ENCODE data around the gene VPS13A.
"Not testable (repeated sequence)": the region's sequence is repeated elsewhere in the genome, so short reads cannot be mapped to it uniquely, and the experiment has no call there.

VPS13A gene

DNA sequence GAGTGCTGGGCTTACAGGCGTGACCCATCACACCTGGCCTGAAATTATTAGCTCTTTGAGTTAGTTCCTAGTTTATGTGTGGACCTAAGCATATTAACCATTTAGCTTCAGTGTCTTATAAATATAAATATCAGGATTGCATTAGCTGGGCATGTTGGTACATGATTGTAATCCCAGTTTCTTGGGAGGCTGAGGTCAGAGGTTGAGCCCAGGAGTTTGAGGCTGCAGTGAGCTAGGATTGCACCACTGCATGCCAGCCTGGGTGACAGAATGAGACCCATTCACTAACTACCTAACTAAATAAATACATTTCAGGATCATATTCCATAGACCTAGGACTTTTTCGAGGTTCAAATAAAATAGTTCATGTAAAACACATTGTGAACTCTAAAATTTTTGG, 129.8 kb downstream of the VPS13A start:
- no peak for DNase-seq

DNA sequence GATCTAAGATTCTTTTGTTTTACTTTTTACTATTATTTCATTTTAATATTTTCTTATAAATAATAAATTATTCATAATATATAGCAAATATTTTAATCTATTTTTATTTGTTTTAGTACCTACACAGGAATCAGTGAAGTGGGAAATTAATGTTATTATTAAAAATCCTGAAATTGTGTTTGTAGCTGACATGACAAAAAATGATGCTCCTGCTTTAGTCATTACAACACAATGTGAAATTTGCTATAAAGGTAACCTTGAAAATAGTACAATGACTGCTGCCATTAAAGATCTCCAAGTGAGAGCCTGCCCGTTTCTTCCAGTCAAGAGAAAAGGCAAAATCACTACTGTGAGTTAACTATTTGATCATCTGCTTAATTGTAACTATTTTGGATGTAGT, 138.7 kb downstream of the VPS13A start:
- DNase-seq: no peak

DNA sequence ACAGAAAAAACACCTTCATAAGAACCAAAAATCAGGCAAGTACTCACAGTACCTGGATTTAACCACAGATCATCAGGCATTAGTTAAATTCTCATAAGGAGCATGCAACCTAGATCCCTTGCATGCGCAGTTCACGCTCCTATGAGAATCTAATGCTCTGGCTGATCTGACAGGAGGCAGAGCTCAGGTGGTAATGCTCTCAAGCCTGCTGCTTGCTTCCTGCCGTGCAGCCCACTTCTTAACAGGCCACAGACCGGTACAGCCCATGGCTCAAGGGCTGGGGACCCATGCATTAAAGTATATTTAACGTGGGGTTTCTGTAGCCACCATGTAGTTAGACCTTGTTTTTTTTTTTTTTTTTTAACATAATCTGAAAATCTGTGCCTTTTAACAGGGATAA, 147.7 kb downstream of the VPS13A start:
- DNase-seq: no peak

DNA sequence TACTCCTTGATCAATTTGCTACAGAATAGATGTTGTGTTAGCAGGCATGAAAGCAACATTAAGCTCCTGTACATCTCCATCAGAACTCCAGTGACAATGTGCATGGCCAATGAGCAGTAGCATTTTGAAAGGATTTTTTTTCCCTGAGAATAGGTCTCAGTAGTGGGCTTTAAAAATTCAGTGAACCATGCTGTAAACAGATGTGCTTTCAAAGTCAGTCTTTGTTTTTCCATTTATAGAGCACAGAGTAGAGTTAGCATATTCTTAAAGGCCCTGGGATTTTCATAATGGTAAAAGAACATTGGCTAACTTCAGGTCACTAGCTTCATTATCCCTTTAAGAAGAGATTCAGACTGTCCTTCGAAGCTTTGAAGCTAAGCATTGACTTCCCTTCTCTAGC, 150.8 kb downstream of the VPS13A start:
- DNase-seq: no peak

DNA sequence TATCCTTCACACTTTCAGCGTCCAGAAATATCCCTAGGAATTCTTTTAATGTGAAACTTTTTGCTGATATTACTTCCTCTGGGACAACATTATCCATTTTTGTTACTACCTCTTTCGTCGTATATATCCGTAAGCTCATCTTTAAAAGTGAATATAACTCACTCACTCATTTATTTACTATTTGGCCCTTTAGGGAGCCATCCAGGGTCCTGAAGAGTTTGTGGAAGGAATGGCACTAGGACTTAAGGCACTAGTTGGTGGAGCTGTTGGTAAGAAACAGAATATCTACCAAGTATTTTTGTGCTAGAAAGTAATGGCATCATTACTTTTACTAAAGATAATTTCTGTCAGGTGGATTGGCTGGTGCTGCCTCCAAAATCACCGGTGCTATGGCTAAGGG, 192.7 kb downstream of the VPS13A start:
- no peak for DNase-seq

DNA sequence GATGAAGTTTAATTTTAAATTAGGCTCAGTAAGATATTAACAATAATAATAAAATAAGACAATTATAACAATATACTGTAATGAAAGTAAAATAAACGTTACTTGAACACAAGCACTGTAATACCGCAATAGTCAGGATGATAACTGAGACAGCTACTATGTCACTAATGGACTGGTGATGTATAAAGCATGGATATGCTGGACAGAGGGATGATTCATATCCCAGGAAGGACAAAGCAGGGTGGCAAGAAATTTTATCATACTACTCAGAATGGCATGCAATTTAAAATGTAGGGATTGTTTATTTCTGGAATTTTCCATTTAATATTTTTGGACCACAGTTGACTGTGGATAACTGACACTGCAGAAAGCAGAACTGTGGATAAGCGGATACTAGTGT, 196.9 kb downstream of the VPS13A start:
- DNase-seq: no peak

DNA sequence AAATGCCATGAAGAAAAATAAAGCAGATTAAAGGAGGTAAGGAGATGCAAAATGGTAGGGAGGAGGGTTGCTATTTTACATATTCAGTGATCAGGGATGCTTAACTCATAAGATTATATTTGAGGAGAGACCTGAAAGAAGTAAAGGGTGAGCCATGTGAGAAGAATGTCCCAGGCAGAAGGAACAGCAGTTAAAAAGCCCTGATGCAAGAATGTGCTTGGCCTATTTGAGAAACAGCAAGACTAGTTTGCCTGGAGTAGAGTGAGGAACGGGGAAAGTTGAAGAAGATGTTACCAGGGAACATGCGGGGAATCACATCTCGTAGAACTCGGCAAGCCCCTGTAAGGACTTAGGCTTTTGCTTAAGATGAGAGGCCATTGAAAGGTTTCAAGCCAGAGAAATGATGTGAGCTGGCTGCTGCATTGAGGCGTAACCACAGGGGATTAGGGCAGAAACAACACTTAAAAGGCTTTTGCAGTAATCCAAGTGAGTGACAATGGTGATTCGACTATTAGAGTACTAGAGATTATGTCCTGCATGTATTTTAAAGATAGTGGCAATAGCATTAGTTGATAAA, 198.7 kb downstream of the VPS13A start:
- DNase-seq: no peak

DNA sequence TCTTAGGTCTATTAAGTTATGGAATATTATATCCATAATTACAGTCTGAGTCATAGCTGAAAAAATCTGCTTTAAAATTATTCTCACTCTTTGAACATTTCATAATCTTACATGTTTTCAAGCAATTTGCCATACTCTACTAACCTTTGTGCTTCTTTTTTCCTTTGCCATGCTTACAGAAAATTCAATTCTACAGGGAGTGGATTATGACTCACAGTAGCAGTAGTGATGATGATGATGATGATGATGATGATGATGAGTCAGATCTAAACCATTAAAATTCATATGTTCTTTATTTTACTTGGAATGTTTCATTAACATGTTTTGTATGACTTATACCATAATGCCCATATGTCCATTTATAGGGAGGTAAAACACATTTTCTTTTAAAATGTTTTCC, 207.1 kb downstream of the VPS13A start:
- DNase-seq: no peak

DNA sequence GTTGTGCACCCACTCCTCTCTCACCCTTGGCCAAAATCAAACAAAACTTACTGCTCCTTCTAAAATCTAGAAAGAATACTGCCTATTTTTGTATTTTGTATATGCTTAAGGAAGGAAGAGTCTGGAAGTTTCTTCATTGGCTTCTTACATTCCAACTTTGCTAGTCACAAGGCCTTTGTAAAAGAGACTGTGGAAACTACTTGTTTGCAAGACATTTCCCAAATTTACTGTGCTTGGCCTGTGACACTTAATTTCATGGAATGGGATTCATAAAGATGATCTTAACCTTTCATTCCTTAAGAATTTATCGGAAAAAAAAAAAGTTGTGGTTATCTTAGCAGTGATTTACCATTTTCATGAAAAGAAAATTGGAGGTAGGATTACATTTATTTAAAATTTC, 208.9 kb downstream of the VPS13A start:
- DNase-seq: no peak

DNA sequence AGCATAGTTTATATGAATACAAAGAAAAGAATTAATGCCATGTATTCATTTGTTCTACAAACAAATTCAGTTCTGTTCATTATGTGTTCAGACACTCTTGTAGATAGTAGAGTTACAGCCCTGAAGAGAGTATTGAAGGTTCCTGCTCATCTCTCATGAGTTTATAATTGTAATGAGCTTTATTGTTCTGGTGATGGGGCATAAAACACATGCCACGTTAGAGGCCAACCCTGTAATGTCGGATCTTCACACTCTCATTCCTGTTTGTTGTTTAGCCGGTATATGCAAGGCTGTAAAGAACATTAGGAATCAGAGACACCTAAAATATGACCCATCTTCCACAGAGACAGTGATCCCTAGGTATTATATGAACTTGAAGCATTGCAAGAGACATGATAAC, 214.5 kb downstream of the VPS13A start:
- no peak for DNase-seq

DNA sequence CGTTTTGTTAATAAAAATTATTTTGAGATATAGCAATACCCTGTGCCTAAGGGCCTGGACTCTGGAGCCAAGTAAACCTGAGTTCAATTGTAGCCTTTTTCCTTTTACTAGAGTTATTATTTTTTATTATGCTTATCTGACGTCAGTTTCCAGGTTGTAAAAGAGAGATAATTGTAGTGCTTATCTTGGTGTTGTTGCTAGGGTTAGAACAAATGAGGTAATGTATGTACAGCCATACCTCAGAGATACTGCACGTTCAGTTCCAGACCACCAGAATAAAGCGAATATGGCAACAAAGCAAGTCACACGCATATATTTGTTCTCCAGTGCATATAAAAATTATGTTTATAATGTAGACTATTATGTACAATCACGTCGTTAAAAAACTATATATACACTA, 215.0 kb downstream of the VPS13A start:
- no peak for DNase-seq

DNA sequence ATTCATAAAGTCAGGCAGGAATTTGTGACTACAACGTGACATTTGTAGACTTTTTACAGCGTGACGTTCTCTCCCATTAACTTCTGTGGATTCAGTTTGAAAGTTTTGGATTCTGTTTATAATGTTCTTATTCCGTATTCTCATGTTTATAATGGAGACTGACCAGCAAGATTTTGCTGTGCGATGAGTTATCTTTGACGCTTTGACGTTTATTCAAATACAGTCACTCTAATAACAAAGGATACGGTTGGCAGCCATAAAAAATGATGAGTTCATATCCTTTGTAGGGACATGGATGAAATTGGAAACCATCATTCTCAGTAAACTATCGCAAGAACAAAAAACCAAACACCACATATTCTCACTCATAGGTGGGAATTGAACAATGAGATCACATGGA, 221.2 kb downstream of the VPS13A start:
- DNase-seq: not testable (repeated sequence)

DNA sequence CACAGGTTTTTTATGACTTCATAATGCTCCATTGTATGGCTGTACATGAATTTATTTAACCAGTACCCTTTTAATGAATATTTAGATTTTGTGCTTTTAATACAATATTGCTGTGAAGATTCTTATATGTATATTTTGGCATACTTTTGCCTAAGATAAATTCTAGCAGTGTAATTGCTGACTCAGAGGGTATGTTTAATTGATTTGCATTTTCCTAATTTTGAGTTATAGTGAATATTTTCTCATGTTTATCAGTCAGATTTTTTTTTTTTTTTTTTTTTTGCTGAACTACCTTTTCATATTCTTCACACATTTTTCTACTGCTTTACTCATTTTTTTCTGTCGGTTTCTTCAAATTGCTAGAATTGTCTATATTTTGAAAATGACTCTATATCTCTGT, 222.6 kb downstream of the VPS13A start:
- DNase-seq: no peak

DNA sequence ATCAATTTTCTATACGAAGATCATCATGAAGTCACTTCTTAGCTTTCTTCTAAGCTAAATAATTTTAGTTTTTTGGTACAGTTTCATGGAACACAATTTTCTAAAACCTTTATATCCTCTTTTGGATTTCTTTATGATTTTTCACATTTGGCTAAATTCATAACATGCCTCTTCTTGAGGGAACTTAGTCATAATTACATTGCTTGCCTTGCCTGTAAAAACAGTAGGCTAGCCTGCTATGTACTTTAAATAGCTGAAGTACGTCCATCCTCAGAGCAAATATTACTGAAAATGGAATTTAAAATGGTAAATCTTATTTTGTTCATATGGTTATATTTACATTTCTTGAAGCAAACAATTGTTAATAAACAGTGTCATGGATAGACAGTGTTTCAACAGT, 225.0 kb downstream of the VPS13A start:
- no peak for DNase-seq

DNA sequence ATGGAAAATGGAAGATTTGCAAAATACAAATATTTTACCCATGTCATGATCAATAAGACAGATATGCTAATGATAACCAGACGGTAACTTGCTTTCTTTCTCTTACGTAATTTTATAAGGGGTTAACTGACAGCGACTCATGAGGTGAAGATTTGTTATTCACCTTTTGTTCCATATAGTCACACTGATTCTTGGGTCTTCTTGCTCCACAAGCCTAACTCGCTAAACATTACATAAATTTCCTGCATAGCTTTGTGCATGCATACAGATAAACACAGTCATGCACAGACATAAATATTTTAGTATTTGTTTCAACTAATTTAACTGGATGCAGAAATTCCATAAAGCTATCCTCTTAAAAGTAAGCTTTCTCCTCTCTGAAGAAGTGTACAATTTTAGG, 225.9 kb downstream of the VPS13A start:
- DNase-seq: no peak

DNA sequence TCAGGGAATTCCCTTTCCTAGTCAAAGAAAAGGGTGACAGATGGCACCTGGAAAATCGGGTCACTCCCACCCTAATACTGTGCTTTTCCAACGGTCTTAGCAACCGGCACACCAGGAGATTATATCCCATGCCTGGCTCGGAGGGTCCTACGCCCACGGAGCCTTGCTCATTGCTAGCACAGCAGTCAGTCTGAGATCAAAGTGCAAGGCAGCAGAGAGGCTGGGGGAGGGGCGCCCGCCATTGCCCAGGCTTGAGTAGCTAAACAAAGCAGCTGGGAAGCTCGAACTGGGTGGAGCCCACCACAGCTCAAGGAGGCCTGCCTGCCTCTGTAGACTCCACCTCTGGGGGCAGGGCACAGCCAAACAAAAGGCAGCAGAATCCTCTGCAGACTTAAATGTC, 231.2 kb downstream of the VPS13A start:
- DNase-seq: not testable (repeated sequence)

DNA sequence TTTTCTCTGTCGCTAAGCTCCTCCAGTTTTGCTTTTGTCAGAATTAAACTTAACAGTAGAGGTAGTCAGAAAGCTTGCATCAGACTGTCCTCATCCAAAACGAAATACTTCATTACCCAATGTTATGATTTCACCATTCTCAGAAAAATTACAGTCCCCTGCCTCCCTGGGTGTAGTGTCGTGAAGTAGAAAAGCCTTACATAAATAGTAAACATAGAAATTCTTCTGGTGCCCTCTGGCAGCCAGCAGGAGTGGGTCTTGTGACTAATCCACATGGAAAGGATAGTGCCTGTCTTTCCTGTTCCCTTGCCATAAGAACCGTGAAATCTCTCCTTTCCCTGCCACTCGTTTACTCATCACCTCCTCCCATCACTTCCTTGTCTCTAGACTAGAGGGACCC, 240.2 kb downstream of the VPS13A start:
- DNase-seq: no peak

DNA sequence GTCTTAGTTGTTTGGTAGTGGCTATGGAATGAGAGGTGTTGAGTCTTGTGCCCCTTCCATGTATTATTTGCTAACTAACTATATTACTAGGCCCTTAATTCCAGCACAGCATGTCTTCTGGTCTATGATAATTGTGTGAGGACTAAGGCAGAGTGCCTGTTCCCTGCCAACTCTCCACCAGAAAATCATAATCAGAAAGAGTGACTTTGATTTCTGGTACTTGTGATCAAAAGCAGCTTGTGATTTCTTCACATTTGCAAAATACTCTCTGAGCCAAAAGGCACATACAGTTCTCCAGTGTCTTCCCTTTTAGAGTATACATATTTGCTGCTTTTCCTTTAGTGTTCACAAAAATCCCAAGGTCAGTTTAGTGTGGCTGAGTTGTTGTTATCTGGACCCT, 240.9 kb downstream of the VPS13A start:
- no peak for DNase-seq

DNA sequence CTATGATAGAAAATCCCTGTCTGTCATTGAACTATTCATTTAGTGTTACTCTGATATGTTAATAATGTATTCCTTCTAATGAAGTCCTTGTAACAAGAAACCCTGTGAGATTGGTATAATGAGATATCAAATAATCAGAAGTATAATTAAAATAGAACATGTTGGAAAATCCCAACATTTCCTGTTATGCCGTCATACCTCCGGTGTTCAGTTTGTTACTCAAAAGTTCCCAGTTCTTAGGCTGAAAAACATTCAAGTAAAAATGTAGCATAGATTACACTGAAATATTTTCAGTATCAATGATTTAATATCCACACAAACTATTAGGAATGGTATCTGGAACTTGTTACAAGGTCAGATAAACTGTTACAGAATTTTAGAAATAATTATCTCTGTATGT, 243.3 kb downstream of the VPS13A start:
- DNase-seq: no peak

DNA sequence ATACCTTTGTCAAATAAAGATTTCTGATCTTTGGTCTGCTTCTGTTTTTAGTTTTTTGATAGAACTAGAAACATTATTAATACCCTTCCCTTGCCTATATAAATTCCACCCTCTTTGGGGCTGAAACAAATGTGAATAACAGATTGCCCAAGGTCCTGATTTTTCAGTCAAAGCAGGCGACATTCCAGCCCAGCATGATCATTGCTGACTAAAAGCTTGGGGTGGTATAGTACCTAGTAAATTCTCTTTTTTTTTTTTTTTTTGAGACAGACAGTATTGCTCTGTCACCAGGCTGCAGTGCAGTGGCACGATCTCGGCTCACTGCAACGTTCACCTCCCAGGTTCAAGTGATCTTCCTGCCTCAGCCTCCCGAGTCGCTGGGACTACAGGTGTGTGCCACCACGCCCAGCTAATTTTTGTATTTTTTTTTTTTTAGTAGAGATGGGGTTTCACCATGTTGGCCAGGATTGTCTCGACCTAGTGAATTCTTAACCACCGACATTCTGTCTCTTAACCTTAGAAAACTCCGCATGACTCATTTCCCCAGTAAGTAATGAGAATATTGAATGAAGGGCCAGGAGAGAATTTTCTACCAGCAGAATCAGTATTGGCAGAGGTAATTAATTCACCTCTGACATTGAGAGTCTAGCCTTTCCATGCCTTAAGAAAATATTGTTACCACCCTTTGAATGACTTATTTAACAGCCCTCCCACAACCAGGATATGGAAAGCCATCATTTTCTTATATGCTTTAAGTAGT, 244.4 kb downstream of the VPS13A start:
- no peak for DNase-seq

DNA sequence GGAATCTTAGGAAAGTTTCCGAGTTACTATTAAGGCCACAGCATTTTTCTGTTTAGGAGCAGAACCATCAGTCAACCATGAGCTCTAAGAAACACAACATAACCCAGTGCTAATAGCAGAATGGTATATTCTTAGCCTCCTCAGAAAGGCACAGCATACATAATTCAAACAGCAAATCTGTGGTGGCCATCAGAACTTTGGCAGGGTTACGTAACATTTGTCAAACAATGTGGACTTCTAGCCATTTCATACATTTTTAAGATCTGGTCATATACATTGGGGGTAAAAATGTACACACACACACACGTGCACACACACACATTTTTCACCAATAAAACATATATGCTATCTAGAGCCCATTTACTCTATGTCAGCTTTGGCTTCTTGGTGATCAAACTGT, 245.6 kb downstream of the VPS13A start:
- no peak for DNase-seq

DNA sequence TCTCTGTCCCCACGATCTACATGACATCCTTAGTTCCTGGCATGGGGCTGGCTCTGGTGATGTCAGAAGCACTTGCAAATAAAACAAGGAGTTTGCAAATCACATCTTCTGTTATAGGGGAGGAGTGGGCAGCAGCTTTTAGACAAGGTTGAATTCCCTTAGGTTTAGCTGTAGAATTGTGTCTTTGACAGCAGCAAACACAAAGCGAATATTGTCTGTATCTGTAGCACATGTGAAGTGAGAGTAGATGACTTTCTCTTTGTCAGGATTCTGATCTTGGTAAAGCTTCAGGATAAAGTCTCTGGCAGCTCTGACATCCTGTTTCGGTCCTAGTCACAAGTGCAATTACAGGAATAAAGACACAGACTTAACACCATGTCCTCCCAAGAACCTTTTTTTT, 246.5 kb downstream of the VPS13A start:
- DNase-seq: no peak

DNA sequence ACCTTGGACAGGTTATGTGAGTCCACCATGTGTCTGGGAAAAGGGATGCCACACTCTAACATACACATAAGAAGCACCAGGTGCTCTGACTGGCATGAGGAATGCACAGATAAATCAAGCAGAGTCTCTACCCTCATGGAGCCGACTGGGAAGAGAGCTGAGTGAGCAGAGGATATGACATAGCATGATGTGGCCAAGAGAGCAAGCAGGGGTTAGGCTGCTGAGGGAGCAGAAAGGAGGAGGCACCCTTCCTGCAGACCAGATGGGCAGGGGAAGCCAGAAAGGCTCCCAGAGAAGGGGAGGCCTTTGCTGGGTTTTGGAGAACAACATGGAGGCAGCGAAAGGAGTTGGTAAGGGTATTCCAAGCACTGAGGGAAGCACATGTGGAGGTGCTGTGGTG, 247.7 kb downstream of the VPS13A start:
- DNase-seq: no peak

DNA sequence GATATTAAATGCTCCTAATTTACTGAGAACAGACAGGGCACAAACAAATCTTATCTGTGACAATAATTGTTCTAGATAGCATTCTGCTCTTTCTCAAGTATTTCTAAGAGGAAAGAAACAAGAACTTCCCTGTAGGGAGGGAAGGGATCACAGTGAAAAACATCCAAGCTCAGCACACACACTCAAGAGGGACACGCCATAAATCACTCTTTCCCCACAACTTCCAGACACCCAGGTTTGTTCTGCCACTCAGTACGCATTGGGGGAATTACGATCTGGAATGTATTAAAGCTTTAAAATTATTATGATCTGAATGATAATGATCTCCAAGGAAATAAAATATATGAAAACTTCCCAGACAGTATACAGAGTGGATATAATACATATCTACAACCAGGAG, 249.4 kb downstream of the VPS13A start:
- DNase-seq: no peak

DNA sequence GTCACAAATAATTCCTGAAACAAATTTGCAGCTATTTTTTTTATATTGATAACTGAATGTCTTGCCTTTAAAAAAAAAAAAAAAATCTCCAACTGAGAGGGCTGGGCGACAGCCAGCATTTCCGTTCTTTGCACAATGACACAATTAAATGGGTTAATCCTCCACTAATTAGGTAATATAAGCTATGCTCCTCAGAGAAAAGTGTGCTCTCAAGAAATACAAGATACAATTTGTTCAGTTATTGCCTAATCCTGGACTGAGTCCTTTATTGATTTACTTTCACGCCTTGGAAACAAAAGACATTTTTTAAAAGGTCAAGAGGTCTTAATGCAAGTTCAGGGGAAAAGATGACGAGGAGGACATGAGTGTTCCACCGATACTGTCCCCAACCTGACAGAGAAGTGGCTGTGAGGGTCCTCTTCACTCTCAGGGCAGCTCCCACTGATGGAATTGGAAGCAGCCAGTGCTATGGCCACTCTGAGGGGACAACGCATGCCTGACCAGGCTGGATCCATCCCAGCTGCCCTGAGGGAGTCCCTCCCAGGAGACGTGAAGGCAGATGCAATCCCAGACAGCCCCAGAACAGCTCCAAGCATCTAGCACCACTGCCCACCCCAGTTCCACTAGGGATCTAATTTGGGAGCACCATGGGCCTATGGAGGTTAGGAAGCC, 250.1 kb downstream of the VPS13A start:
- DNase-seq: no peak
